Mesodermal cell (in vitro differentiated cells): ENCODE measurements around the gene PSTPIP1.

ENCODE experiments used
- H3K27ac ChIP-seq: 2 replicates; pipeline ENCODE4 v1.7.0; 2013; ENCODE audit warnings: mild to moderate bottlenecking, low read depth, low read length, moderate library complexity; ENCODE audit not compliant: severe bottlenecking
- H3K36me3 ChIP-seq: 2 replicates; pipeline ENCODE4 v1.7.1; 2013; ENCODE audit warnings: mild to moderate bottlenecking, low read length, moderate library complexity; ENCODE audit not compliant: control insufficient read depth, insufficient read depth
- H3K4me1 ChIP-seq: one replicate; pipeline ENCODE4 v1.7.1; 2013; ENCODE audit warnings: mild to moderate bottlenecking, low read length; ENCODE audit not compliant: insufficient read depth, control insufficient read depth, poor library complexity, severe bottlenecking
- H3K4me3 ChIP-seq: 2 replicates; pipeline ENCODE4 v1.7.0; 2013; ENCODE audit warnings: low read length, control low read depth, mild to moderate bottlenecking; ENCODE audit not compliant: insufficient read depth, poor library complexity, severe bottlenecking; ENCODE audit errors: extremely low read depth
- H3K9me3 ChIP-seq: 2 replicates; pipeline ENCODE4 v1.7.1; 2013; ENCODE audit warnings: mild to moderate bottlenecking, low read length, moderate library complexity; ENCODE audit not compliant: control insufficient read depth
- WGBS, 2 experiments: methylation state at CpG; one replicate each; pipeline ENCODE4 v1.1.5; 2013; ENCODE audit warnings: missing lambda C conversion rate in 2 of 2; ENCODE audit not compliant: insufficient coverage in 2 of 2; 5-methylcytosine and 5-hydroxymethylcytosine counted together

Gene PSTPIP1

GRCh38 chr15:76979331-76979925 is 15.5 kb upstream of the PSTPIP1 start:
- no peak overlapping the region for H3K4me3 ChIP-seq
- no peaks in the 10 kb centered on the region for H3K4me1 ChIP-seq
- H3K9me3 ChIP-seq, result no peaks in the 10 kb centered on the region
- 94 to 97% methylated on average over 23 of the region's 23 CpGs for WGBS, 2 experiments
- H3K36me3 ChIP-seq, result no peaks in the 10 kb centered on the region
- H3K27ac ChIP-seq, result no peak overlapping the region

- H3K4me3 ChIP-seq, result no peak overlapping the region
- H3K9me3 ChIP-seq, result no peaks in the 10 kb centered on the region
- no peak overlapping the region for H3K27ac ChIP-seq
- 86% methylated on average over 7 of the region's 7 CpGs for WGBS, 2 experiments
- H3K4me1 ChIP-seq, result no peaks in the 10 kb centered on the region
- no peaks in the 10 kb centered on the region for H3K36me3 ChIP-seq
Measured at GRCh38 chr15:76979996-76980520, 14.9 kb upstream of the PSTPIP1 start.

- Histone ChIP-seq H3K9me3 (no peaks in the 10 kb centered on the region), H3K4me3 (no peak overlapping the region), H3K27ac (no peak overlapping the region), H3K36me3 (no peaks in the 10 kb centered on the region), H3K4me1 (no peaks in the 10 kb centered on the region)
- 94 to 95% methylated on average over 9 of the region's 9 CpGs for WGBS, 2 experiments
Measured at GRCh38 chr15:76982356-76982755, 12.6 kb upstream of the PSTPIP1 start.

- 83 to 86% methylated on average over 4 to 5 of the region's 6 CpGs for WGBS, 2 experiments
- no peaks in the 10 kb centered on the region for H3K4me1 ChIP-seq
- no peak overlapping the region for H3K27ac ChIP-seq
- H3K9me3 ChIP-seq, result no peaks in the 10 kb centered on the region
- no peaks in the 10 kb centered on the region for H3K36me3 ChIP-seq
- no peak overlapping the region for H3K4me3 ChIP-seq
Measured at GRCh38 chr15:76982756-76983155, 12.2 kb upstream of the PSTPIP1 start.

GRCh38 chr15:76983590-76984375 is 11.1 kb upstream of the PSTPIP1 start:
- Histone ChIP-seq H3K9me3 (no peaks in the 10 kb centered on the region), H3K4me3 (no peak overlapping the region), H3K36me3 (no peaks in the 10 kb centered on the region), H3K4me1 (peaks cover 6% of the 10 kb centered on the region), H3K27ac (no peak overlapping the region)
- 85 to 96% methylated on average over 3 to 4 of the region's 4 CpGs for WGBS, 2 experiments

- Histone ChIP-seq H3K4me3 (no peak overlapping the region), H3K36me3 (no peaks in the 10 kb centered on the region), H3K4me1 (peaks cover 14% of the 10 kb centered on the region), H3K27ac (no peak overlapping the region), H3K9me3 (no peaks in the 10 kb centered on the region)
- WGBS, 2 experiments, result 88 to 92% methylated on average over 3 of the region's 3 CpGs
Measured at GRCh38 chr15:76986743-76987142, 8.2 kb upstream of the PSTPIP1 start.

- WGBS, 2 experiments, result 91 to 95% methylated on average over 5 of the region's 6 CpGs
- no peak overlapping the region for H3K27ac ChIP-seq
- no peaks in the 10 kb centered on the region for H3K9me3 ChIP-seq
- H3K36me3 ChIP-seq, result no peaks in the 10 kb centered on the region
- no peak overlapping the region for H3K4me3 ChIP-seq
- peaks cover 14% of the 10 kb centered on the region for H3K4me1 ChIP-seq
Measured at GRCh38 chr15:76987276-76987675, 7.7 kb upstream of the PSTPIP1 start.

- H3K36me3 ChIP-seq, result no peaks in the 10 kb centered on the region
- no peak overlapping the region for H3K4me3 ChIP-seq
- peaks cover 14% of the 10 kb centered on the region for H3K4me1 ChIP-seq
- peak overlapping the region; percentile 57 for H3K27ac ChIP-seq
- no peaks in the 10 kb centered on the region for H3K9me3 ChIP-seq
- 73 to 79% methylated on average over 10 to 11 of the region's 11 CpGs for WGBS, 2 experiments
Measured at GRCh38 chr15:76987896-76988860, 6.7 kb upstream of the PSTPIP1 start.

GRCh38 chr15:76988867-76989780 is 5.8 kb upstream of the PSTPIP1 start:
- Histone ChIP-seq H3K9me3 (no peaks in the 10 kb centered on the region), H3K4me1 (peaks cover 14% of the 10 kb centered on the region), H3K36me3 (no peaks in the 10 kb centered on the region), H3K27ac (peak overlapping the region; percentile 57), H3K4me3 (no peak overlapping the region)
- WGBS, 2 experiments, result 80 to 90% methylated on average over 8 to 11 of the region's 12 CpGs

- WGBS, 2 experiments, result 81 to 85% methylated on average over 5 of the region's 7 CpGs
- H3K4me1 ChIP-seq, result peaks cover 21% of the 10 kb centered on the region
Measured at GRCh38 chr15:76991048-76991447, 3.9 kb upstream of the PSTPIP1 start.

More at GRCh38 chr15:76991048-76991447, 3.9 kb upstream of the PSTPIP1 start:
- Histone ChIP-seq H3K4me3 (no peak overlapping the region), H3K9me3 (no peaks in the 10 kb centered on the region), H3K36me3 (no peaks in the 10 kb centered on the region), H3K27ac (no peak overlapping the region)
